Pulmonary artery endothelial cell (primary cell): Measurements from ENCODE around the gene MRPS18B. TPM values are rescaled to one million over a fixed set of nuclear protein-coding genes. Genes with fewer than 3 reads are reported as not detected.

Source experiments
- total RNA-seq: library from RNA; depleted of rRNA; stranded (reverse); fragments of >200 nt; gene quantifications from 2 replicates; pipeline ENCODE4 v1.2.3, GENCODE V29; 2014

MRPS18B gene
- total RNA-seq, 1 donor from 2014 or later: 57.7 TPM

Other genes with a start within 250 kb of the MRPS18B start
- gene HLA-E, start 128.3 kb upstream of the MRPS18B start, total RNA-seq: 524 and 663 TPM in 2 replicates
- 62.7 and 69.2 TPM in 2 replicates for gene GNL1, start 61.4 kb upstream of the MRPS18B start, total RNA-seq
- 4.0 and 4.5 TPM in 2 replicates for gene PRR3, start 60.5 kb upstream of the MRPS18B start, total RNA-seq
- 53.0 and 67.9 TPM in 2 replicates for gene ABCF1, start 46.4 kb upstream of the MRPS18B start, total RNA-seq
- 12.5 and 18.6 TPM in 2 replicates for gene PPP1R10, start 597 bp upstream of the MRPS18B start, total RNA-seq
- 2.6 and 2.8 TPM in 2 replicates for gene ATAT1, start 9.0 kb downstream of the MRPS18B start, total RNA-seq
- 1.8 and 2.3 TPM in 2 replicates for gene C6orf136, start 29.3 kb downstream of the MRPS18B start, total RNA-seq
- gene DHX16, start 55.2 kb downstream of the MRPS18B start, total RNA-seq: 46.9 and 61.2 TPM in 2 replicates
- 57.4 and 58.3 TPM in 2 replicates for gene PPP1R18, start 68.8 kb downstream of the MRPS18B start, total RNA-seq
- 2.4 and 2.5 TPM in 2 replicates for gene NRM, start 73.1 kb downstream of the MRPS18B start, total RNA-seq
- gene MDC1, start 99.4 kb downstream of the MRPS18B start, total RNA-seq: 10.2 and 11.0 TPM in 2 replicates
- 537 and 757 TPM in 2 replicates for gene TUBB, start 102.5 kb downstream of the MRPS18B start, total RNA-seq
- 46.6 and 107 TPM in 2 replicates for gene FLOT1, start 124.8 kb downstream of the MRPS18B start, total RNA-seq
- 90.2 and 122 TPM in 2 replicates for gene IER3, start 126.7 kb downstream of the MRPS18B start, total RNA-seq